8988T (cell line): ENCODE measurements around the gene KRTAP10-4.
"Not testable (repeated sequence)": the region's sequence is repeated elsewhere in the genome, so short reads cannot be mapped to it uniquely, and the experiment has no call there.

Experiments
- DNase-seq: peaks from one replicate; pipeline ENCODE4 v3.0.0; 2011

Gene KRTAP10-4

DNA sequence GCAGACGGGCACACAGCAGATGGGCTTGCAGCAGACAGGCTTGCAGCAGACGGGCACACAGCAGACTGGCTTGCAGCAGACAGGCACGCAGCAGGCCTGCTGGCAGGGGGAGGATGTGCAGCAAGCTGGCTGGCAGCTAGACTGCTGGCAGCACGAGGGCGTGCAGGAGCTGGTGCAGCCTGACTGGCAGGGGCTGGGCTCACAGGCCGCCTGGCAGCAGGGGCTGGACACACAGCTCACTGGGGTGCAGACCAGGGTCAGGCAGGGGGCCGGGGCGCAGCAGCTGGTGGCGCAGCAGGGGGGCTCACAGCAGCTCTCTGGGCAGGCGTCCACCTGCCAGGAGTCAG, 15.2 kb upstream of the KRTAP10-4 start:
- not testable (repeated sequence) for DNase-seq

DNA sequence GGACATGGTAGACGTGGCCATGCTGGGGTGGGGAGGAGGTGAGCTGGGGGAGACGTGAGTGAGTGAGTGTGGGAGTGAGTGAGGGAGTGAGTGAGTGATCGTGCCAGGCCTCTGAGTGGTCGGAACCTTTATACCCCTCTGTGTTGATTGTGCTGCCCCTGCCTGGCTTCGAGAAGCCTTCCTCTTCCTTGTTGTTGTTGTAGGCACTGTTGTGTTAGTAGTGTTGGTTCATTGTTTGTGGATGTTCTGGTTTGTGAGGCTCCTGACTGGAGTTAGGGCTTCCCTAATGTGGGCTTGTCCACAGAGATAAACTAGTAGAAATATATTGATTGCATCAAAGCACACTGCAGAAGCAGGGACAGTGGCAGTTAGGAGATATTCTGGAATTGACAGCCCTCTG, 14.8 kb upstream of the KRTAP10-4 start, which contains the start of gene KRTAP10-3:
TSS of gene KRTAP10-3 (minus strand) at position 101 of the 400 bp plus-strand sequence. CDS start at position 21, 80 bp downstream.
- DNase-seq, result no peak

DNA sequence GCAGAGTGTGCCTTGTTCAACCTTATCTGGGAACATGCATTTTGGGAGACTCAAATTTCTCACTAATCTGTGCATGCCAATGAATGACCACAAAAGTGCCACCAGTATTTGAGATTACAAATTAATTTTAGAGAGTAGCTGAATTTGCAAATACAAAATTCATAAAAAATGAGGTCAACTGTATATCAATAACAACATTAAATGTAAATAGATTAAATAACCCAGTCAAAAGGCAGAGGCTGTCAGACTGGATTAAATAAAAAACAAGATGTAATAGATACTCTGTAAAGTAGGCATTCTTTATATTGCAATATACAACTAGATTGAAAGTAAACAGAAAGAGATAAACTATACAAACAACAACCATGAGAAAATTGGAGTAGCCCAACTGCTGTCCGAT, 9.4 kb upstream of the KRTAP10-4 start:
- DNase-seq, result no peak

DNA sequence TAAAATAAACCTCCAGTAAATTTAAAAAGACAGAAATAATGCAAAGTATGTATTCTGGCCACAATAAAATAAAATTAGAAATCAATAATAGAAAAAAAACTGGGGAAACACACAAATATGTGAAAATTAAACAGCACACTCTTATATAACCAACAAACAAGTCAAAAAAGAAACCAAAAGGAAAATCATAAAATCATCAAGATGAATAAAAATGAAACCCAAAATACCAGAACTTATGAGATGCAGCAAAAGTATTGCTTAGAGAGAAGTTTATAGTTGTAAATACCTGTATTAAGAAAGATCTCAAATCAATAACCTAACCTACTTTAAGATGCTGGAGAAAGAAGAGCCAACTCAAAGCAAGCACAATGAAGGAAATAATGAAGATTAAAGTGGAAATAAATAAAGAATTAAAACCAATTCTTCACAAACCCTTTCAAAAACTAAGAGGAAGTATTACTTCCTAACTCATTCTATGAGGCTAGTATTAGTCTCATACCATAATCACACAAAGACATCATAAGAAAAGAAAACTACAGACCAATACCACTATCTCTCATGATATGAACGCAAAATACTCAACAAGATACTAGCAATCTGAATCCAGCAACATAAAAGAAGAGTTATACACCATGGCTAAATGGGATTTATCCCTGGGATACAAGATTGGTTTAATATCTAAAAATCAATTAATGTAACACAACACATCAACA, 8.5 kb upstream of the KRTAP10-4 start:
- DNase-seq, result no peak

DNA sequence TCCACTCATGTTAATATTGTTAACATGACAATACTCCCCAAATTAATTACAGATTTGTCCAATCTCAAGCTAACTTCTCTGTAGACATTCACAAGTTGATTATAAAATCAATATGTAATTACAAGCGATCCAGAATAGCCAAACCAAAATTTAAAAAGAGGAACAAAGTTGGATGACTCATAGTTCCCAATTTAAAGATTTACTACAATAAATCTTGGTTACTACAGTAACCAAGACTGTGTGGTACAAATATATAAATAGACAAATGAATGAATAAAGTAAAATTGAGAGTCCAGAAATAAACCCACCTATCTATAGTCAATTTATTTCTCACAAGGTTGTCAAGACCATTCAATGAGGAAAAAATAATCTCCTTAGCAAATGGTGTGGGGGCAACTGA, 7.1 kb upstream of the KRTAP10-4 start:
- no peak for DNase-seq

DNA sequence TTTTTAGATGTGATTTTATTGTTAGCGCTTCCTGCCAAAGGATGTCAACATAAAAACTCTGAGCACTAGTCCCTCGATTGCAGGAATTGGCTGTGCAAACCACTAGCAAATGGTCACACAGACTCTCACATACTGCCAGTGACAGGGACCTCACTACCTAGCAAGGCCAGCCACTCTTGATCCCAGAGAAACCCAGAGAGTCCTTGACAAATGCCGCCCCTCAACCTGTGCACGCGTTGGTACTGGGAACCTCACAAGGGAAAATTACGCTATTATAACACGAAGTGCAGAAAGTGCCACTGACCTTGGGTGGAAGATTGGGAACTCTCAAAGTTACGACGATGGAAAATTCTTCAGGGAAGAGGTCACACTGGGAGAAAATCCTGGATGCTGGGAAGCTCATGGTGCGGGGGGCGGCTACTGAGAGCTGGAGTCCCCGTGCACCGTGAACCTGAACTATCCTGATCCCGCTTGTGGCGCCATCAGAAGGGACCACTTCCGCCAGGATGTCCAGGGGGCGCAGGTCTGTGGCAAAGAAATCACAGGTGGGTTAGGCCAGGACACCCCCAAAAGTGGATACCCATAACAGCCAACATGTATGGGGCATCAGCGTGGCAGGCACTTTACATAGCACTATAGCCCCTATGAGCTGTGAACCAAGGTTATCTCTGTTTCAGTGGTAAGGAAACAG, 5.9 kb upstream of the KRTAP10-4 start:
- DNase-seq, result no peak

DNA sequence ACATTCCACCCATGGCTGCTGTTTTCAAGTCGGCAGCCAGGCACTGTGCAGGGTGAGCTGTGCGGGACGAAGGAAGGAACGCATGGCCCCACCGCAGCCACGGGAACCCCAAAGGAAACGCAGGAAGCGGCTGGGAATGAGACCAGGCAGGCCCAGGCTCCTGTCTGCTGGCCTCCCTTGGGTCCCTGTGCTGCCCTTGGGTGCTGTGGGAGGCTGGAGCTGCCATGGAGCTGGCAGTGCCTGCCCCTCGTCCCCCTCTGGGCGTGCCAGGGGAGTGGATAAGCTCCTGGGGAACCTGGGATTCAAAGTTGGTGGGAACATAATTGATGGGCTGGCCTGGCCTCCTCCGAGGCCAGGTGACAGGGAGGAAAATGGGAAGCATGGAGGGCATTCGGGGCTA, 5.3 kb upstream of the KRTAP10-4 start:
- DNase-seq, result no peak

DNA sequence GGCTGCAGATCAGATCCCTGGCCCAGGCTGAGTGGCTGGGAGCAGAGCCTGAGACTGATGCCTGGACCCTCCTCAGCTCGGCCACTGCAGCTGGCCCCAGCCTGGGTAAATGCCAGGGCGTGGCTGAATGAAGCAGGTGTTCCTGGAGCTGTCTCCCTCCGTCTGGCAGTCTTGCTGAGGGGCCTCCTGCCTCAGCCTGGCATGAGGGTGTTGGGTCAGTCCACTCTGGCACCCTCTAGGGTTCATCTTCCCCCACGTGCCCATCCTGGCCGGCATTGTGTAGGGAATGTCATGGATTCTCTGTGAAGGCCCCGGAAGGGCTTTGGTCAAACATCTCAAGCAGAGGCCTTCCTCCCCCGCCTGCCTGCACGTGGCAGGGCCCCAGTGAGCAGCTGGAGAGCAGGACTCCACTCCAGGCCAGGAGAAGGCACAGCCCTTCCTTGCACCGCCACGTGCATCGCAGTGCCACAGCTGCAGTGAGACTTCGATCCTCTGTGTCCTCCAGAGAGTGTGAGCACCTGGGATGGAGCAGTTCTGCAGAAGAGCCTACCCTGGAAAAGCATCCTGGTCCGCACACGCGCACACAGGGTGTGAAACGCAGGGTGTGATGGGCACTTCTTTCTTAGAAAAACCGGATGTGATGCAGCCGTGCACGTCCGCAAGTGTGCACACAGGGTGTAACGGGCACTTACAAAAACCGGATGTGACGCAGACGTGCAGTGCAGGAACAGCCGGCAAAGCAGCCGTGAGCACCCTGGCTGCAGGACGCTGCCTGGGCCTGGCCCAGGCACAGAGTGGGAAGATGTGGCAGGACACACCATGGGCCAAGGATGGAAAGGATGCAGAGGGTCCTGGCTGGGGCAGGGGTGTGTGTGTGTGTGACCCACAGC, 4.6 kb upstream of the KRTAP10-4 start:
- DNase-seq, result no peak

DNA sequence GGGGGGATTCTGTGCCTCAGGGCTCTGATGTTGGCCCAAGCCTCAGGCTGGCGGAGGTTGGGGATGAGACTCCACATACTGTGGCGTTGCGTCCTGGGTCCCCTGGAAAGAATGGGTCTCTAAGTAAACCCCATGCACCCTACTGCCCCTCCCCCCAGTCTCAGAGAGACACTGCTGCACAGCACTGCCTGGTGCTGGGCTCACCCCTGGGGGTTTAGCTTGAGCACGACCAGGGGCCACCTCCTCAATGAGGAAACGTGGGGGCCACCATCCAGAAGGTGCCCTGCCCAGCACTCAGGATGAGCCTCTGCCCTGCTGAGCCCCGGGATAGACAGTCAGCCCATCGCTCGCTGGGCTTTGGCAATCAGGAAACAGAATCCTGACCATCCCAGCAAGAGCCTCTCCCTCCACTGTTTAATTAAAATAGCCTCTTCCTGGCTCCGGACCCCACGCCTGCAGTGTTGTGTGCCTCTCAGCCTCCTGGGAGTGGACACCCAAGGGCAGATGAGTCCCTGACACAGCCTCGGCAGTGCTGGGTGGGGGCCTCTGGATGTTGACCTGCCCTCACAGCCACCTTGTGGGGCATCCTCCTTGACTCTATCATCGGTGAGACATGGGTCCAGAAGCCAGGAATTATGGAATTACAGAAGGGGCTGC, 3.5 kb upstream of the KRTAP10-4 start:
- DNase-seq, result no peak

DNA sequence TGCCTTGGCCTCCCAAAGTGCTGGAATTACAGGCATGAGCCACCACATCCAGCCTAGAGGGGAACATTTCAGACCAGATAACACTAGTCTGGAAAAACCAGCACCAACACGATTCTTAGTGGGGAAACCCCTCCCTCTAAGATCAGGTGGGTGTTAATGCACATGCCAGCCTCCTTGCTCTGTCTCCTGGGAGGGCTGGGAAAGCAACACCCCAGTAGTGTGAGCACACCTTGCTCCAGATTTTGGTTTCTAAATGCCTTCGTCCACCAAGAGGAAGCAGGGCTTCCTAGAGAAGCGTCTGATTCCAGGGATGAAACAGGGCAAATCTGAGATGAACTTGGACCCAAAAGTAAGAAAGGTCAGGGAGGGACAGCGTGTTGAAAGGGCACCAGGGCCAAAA, 2.2 kb upstream of the KRTAP10-4 start:
- no peak for DNase-seq

DNA sequence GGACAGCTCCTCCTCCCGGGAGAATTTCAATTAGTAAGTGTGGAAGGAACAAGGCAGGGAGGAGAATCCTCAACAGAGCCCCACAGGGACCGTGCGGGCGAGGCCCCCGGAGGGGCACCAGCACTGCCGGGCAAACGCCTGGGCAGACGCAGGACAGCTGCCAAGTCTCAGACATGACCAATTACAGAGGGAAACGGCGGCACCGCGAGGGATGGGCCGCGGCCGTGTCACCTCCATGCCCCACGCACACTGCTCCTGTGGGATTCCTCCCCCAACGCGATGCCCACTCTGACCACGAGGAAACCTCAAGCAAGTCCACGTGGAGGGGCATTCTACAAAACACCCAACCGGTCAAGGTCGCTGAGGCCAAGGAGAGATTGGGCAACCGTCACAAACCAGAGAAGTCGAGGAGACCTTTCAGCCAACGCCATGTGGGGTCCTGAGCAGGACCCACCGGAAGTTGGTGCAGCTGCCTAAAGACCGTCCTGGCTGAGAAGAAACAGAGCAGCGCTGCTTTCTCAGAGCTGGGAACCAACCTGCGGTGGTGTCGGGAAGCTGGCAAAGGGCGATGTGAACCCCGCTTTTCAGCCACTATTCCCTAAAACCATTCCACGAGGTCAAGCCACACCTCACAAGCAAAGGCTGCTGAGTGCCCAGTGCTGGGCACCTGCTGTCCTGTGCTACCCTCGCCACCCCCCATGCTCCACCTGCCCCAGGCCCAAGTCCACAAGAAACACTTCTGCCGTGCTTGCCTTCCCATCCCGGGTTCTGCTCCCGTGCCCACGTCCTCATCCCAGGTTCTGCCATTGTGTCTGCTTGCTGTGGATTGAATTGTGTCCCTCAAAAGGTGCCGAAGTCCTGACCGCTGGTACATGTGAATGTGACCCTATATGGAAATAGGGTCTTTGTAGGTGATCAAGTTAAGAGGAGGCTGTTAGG, 1.4 kb upstream of the KRTAP10-4 start:
- no peak for DNase-seq

DNA sequence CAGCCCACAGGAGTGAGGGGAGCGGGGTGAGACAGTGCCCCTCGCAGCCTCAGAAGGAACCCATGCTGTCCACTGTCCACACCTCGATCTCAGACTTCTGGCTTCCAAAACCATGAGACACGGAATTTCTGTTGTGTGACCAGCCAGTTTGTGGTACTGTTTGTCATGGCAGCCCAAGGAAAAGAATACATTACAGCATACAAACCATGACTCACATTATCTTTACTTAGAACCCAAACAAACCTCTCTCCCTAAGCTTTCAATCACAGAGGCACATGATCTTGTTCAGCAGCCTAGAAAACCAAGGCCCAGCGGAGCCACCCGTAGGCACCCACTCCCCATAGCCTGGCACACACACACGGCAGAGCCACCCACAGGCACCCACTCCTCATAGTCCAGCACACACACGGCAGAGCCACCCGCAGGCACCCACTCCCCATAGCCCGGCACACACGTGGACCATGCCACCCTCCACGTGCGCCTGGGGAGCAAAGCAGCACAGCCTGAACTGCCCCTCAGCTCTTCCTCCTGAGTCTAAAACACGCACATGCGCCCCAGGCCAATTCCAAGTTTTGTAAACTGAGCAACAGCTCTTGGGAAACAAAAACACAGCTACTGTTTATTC, 458 bp upstream of the KRTAP10-4 start:
- no peak for DNase-seq

DNA sequence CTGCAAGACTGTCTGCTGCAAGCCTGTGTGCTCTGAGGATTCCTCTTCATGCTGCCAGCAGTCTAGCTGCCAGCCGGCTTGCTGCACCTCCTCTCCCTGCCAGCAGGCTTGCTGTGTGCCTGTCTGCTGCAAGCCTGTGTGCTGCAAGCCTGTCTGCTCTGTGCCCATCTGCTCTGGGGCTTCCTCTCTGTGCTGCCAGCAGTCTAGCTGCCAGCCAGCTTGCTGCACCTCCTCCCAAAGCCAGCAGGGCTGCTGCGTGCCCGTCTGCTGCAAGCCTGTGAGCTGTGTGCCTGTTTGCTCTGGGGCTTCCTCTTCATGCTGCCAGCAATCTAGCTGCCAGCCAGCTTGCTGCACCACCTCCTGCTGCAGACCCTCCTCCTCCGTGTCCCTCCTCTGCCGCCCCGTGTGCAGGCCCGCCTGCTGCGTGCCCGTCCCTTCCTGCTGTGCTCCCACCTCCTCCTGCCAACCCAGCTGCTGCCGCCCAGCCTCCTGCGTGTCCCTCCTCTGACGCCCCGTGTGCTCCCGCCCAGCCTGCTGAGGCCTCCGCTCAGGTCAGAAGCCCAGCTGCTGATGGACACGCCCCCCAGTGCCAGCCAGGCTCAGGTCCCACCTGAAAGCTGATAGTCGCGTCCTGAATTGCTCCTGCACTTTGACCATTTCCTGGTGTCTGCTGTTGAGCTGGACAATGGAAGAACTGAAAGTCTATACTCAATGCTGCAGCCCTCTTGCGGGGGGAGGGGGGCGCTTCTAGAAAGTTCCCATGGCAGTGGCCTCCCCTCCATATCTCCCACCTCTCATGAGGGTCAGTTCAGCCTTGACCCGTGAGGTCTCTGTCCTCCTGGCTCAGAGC, 1.2 kb downstream of the KRTAP10-4 start:
- DNase-seq, result no peak

DNA sequence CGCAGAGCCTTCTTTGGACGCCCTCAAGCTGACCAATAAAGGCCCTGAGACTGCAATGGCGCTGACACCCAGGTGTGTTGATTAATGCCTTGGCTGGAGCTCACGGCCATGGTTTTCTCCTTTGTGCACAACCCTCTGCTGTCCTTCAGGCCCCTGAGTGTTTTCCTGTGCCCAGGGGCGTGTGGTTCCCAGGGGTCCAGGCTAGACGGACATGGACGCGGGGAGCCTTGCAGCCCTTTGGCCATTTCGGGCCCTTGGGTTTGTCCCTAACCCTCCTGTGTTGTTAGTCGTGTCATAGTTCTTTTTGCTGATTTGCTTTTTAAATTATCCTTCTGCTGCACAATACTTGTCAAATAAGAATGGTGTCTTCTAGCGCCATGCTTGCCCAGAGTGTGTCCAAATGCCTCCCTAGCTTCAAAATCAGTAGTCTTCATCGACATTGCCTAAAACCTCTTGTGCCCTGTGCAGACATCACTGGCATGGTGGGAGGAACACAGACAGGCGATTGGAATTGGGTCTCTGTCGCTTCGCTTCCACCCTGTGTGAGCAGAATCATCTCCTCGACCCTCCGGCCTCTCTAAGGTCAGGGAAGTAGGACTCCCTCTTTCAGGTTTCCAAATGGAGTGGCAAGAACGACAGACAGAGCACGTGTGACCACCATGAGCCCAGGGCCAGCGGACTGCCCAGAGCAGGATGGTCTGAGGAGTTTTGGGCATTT, 1.9 kb downstream of the KRTAP10-4 start:
- no peak for DNase-seq

DNA sequence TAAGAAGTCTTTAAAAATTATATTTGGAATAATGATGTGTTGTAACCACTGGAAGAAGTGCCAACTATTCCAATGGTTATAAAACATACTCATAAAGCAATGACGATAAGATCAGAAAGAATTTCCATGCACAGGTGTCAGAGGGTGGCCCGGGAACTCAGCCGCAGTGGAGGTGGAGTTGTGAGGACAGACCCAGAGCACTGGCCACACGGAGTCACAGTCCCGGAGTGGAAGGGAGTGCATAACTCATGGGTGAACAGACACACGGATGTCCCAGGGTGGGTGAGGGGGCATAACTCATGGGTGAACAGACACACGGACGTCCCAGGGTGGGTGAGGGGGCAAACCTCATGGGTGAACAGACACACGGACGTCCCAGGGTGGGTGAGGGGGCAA, 2.5 kb downstream of the KRTAP10-4 start:
- DNase-seq, result no peak

DNA sequence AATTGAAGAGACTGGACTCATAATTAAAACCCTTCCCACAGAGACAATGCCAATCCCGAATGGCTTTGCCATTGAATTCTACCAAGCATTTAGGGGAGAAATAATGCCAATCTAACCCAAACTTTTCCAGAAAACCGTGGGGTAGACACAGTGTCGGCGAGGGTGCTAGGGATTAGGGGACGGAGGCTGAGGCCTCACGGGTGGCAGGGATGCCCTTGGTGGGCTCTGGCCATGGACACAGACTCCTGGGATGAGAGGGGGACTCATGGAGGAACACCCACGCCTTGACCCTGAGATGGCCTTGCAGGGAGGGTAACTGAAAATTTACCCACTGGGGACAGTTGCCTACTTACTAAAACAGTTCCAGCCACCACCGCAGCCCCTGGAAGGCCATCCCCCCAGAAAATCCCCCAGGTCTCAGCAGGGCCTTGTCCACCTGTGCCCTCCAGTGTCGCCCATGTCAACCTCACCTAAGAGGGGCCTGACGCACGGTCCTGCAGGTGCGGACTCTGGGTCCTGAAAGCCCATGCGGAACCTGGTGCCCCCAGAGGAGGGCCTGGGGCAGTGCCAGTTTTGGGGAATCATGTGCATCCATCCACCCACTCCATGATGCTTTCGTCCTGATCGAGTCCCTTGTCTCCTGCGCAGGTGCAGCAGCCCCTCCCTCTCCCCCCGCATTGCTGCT, 5.0 kb downstream of the KRTAP10-4 start:
- no peak for DNase-seq

DNA sequence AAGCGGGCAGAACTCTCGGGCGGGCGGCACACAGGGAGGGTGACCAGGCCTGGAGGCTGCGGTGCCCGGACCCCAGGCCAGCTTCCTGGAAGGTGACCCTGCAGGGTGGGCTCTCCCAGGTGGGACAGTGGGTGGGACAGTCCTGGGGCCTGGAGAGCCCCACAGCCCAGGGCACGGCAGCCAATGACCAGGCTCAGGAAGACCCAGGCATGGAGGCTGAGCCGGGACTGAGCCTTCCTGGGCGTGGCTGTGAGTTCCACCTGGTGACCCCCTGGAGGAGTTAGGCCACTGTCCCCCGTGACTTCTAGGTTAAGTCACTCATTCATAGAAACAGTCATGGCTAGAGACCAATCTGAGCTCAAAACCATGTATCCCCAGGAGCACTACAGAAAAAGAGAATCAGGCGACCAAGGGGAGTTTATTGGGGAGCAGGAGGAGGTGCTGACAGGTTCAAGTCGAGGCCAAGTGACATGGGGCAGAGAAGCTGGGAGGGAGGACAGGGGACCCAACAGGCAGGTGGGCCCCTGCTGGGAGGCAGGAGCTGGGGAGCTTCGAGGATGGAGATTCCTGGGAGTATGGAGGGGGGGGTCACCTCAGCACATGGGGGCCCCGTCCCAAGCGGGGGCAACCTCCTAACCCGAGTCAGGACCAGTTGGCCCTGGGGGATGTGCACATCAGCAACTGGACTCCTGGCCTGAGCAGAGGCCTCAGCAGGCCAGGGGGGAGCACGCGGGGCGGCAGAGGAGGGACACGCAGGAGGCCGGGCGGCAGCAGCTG, 5.7 kb downstream of the KRTAP10-4 start:
- no peak for DNase-seq

DNA sequence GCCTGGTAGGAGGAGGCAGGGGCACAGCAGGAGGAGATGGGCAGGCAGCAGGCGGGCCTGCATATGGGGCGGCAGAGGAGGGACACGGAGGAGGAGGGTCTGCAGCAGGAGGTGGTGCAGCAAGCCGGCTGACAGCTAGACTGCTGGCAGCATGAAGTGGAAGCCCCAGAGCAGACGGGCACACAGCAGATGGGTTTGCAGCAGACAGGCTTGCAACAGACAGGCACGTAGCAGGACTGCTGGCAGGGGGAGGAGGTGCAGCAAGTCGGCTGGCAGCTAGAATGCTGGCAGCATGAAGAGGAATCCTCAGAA, 6.3 kb downstream of the KRTAP10-4 start:
- no peak for DNase-seq
